NCI-H1417 (cell line): ENCODE data around the gene CCBE1.

Source experiments
- DNase-seq, 3 experiments: peaks; one replicate each; lab custom pipeline; 2025; lab: John Stamatoyannopoulos, UW

The CCBE1 gene

DNA sequence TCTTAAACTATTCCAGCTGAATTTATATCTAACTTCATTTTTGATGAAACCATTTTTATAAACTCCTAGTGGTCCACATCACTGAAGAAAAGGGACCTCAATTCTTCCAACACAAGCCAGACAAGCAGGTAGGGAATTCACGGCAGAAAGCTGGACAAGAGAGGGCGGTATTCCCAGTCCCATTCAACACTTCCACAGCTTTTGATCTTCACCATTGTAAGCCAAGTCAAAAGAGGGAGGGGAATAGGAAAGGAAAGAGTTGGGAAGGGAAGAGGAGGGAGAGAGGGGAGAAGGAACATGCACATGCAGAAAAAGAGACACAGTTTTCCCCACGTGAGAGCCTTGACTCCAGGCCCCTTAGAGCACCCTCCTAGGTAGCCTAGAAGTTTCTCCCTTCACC, 77.4 kb downstream of the CCBE1 start:
- DNase-seq = no peak

- peak in 1 of 3 experiments; percentile 60 for DNase-seq
Observed at GRCh38 chr18:59617468-59617932, 79.7 kb downstream of the CCBE1 start.

DNA sequence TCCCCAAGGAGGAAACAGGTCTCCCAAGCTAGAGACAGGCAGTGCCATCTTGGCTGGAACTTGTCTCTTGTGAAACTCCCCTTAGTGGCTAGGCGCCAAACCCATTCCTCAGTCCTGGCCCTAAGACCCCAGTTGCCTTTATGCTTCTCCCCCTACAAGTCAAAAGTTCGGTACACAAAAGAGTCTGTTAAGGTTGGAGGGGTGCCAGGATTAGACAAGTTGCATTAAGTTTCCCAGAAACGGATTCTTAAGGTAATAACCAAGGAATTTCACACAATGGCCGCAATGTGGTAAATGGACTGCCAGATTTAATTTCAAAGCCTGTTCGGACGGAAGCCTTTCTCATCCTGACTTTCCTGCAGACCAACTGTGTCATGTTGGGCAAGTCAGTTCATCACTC, 80.7 kb downstream of the CCBE1 start:
- DNase-seq = no peak

- no peak for DNase-seq
Observed at GRCh38 chr18:59613903-59614302, 83.3 kb downstream of the CCBE1 start.

GRCh38 chr18:59612381-59612780, 84.8 kb downstream of the CCBE1 start:
- no peak for DNase-seq

DNA sequence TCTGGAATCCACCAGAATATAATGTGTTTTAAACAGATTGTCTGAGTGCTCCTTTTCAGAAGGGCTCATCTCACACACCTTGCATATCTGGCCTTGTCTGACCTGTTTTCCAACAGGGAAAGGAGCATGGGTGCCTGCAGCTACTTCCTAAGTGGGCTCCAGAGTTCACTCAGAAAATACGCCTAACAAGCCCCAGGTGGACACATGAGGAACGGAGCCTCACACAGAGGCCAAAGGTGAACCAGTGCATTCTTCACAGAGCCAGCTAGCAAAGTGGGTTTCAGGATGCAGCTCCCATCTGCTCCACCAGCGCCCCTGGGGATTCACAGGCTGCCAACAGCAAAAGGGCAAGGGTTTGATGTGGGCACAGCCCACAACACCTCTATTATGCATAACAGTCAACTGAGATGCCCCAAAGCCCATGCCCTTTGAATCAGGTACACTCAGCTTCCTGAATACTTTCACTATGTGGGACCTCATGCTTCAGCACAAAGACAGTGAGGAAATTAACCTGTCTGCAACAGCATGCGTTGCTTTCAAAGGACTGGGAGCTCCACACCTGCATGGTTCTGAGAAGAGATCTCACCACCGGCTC, 86.6 kb downstream of the CCBE1 start:
- no peak for DNase-seq

GRCh38 chr18:59609654-59610053, 87.6 kb downstream of the CCBE1 start:
- DNase-seq = no peak

- no peak for DNase-seq
Observed at GRCh38 chr18:59607471-59607870, 89.8 kb downstream of the CCBE1 start.

GRCh38 chr18:59607078-59607379, 90.2 kb downstream of the CCBE1 start:
- DNase-seq = no peak

DNA sequence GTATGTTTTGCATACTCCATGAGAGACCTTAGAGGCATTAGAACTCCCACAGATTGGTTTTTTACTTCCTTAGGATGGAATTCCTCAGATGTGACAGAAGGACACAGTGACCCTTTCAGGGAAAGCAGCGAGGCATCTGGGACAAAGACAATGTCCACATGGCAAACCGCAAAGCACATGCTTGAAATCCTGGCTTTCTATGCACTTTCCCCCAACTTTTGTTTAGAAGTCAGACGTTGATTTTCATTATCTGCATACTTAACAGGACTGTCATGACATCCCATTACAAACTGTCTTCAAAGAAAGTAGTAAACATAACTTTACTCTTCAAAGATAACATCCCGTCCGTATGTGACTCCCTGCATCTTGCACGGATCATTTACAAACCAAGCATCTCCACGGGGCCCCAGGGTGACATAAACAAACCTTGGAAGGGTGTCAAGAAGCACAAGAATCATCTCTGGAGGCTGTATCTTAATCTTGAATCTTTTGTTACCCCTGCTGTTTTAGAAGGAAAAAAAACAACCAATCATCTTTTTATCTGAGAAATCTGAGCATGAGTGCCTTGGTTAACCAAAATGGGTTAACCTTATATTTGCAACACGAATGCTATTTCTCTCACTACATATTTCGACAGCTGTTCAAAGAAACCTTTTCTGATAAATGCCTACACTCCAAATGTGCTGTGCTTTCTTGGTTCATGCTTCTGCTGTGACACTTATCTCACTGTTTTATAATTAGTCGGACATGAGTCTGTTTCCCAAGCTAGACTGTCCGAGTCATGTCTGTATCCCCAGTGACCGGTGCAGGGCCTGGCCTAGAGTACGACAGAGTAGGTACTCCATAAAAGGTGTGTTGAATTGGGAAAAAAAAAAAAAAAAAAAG, 90.8 kb downstream of the CCBE1 start:
- no peak for DNase-seq

DNA sequence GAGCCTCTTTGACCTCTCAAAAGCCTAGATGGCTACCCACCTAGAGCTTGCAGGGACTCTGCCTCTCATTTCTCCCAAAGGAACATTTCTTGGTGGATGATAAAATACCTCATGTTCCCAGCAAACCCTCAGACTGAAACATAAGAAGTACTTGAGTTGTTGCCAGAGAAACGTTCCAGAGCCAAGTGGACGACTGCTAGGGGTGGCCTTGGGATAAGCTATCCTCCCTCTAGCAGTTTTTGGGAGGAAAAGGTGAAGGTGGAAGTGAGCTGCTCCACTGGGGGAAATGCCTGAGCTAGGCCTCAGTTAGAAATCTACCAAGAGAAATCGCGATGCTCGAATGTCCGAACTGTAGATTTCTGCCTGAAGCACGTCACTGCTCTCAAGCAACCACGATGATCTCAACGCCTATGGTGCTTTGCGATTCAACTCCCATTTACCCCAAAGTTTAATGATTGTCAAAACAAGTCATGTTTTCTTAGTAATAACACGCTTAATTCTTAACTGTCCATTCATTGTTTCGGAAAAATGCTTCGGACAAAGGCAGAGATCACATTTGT, 91.5 kb downstream of the CCBE1 start:
- DNase-seq = peak in 1 of 3 experiments; percentile 4

DNA sequence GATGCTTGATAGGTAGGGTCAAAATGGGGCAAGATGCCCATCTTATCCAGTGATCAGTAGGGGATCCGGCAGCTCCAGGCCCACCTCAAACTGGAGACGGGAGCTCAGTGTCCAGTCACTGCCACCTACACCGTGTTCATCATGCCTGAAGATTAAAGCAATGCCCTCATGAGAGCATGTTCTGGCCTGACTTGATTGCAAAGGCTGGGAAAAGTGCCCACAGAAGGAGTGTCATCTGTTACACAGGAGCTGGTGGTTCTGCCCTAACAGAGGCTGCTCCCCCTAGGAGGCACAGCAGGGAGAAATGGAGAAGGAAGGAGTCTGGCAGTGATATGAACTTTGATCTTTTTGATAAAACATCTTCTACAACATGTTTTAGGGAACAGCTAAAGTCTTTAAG, 92.3 kb downstream of the CCBE1 start:
- no peak for DNase-seq

- DNase-seq = no peak
Observed at GRCh38 chr18:59597049-59597448, 100.2 kb downstream of the CCBE1 start.

GRCh38 chr18:59593291-59593717, 103.9 kb downstream of the CCBE1 start:
- DNase-seq = no peak

GRCh38 chr18:59592624-59593023, 104.6 kb downstream of the CCBE1 start:
- DNase-seq = no peak

DNA sequence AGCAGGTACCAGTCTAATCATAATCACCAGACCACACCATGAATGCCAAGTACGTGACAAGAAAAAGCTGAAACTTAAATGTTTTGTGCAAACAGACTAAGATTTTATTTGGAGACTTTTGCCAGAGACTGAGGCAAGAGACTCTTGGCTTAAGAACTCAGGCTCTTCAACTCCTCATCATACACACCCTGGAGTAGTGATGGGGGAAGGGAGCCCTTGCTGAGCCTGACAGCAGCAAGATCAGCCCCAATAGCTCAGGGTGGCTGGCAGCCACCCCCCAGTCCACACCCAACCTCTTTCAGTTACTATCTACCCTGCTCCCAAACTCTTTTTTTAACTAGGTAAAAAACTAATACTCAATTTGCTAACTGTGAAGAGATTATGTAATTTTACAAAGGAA, 114.8 kb downstream of the CCBE1 start:
- no peak for DNase-seq

DNA sequence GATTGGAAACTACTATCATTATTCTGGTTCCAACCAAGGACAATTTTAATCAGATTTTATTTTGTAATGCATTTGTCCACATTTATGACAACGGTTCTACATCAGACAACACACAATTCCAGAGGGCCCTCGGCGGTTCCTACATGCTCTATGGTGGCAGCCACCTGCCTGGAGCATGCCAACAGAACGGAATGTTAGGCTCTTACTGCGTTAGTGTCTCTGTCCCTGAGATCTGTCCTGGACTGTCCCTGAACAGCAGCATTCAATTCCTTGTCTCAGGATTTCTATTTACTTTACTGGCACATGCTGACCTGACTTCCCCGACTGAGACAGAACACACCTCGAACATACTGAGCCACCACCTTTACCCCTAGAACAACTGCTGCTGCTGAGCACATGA, 117.7 kb downstream of the CCBE1 start:
- DNase-seq = no peak

- no peak for DNase-seq
Observed at GRCh38 chr18:59577386-59577655, 119.9 kb downstream of the CCBE1 start.

DNA sequence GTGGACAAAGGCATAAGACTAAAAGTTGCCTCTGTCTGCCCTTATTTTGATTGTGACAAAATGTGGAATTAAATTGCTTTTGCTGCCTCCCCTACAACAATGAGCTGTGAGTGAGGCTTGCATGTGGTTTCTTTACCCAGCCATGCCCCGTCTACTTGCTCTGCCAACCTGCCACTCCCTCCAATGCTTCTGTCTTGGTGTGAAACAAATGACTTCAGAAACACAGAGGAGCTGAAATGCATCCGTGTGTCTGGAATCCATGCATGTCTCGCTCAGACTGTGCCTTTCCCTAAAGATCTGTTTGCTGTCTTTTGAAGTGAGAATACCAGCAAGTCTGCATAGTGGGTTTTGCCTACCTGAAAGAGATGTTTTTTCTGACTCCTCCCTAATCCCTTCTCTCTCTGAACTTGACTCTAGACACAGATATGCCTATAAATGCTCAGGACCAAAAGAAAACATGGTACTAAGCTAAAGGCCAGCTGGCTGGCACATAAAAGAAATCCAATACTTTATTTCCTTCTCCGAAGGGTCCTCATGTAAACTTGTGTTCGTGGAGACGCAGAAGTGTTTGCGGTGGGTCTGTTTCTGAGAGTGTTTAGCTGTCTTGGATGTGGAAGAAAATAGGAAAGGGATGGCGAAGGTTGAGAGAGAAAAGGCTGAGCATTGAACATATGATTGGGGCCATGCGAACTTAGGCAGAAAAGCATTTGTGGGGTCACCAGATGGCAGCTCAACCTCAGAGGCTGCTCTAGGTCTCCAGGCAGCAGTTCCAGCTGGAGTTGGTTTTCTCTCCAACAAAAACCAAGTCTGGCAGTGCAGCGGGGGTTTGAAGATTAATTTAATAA, 120.5 kb downstream of the CCBE1 start:
- no peak for DNase-seq

DNA sequence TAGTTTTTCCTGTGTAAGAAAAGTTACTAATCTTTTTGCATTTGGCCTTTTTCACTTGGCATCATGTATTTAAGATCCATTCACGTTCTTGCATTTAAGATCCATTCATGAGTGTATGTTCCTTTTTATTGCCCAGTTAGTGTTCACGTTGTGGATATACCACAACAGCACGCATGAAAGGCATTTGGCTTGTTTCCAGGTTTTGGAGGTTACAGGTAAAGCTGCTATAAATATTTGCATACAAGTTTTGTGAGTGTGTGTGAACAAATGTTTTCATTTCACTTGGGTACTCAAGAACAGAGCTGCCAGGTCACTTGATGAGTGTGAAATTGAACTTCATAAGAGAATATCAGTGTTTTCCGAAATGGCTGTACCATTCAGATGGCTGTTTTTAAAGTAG, 121.2 kb downstream of the CCBE1 start:
- peak in 1 of 3 experiments; percentile 4 for DNase-seq

- no peak for DNase-seq
Observed at GRCh38 chr18:59573962-59574361, 123.3 kb downstream of the CCBE1 start.

- DNase-seq = no peak
Observed at GRCh38 chr18:59571902-59572301, 125.3 kb downstream of the CCBE1 start.

- DNase-seq = no peak
Observed at GRCh38 chr18:59570796-59571195, 126.4 kb downstream of the CCBE1 start.
